GM18505 (cell line): ENCODE results near the gene TTC5.
"Not testable (repeated sequence)": the region's sequence is repeated elsewhere in the genome, so short reads cannot be mapped to it uniquely, and the experiment has no call there.

ENCODE experiments used
- ATAC-seq: cut with Tn5 transposase; IDR thresholded peaks from one replicate; pipeline ENCODE4 v1.9.1; 2021; ENCODE audit not compliant: unreplicated experiment
- POLR2A ChIP-seq: IDR thresholded peaks from 4 replicates; pipeline ENCODE4 v1.6.1; 2011; ENCODE audit warnings: borderline replicate concordance; ENCODE audit not compliant: insufficient read depth, insufficient read length; ENCODE audit errors: extremely low read depth

TTC5 gene

GRCh38 chr14:20332431-20332787, 26.7 kb upstream of the TTC5 start:
- ATAC-seq, result no peak
- no peak for TF ChIP-seq POLR2A

GRCh38 chr14:20331053-20331613, 25.4 kb upstream of the TTC5 start:
- ATAC-seq, result no peak
- no peak for TF ChIP-seq POLR2A

DNA sequence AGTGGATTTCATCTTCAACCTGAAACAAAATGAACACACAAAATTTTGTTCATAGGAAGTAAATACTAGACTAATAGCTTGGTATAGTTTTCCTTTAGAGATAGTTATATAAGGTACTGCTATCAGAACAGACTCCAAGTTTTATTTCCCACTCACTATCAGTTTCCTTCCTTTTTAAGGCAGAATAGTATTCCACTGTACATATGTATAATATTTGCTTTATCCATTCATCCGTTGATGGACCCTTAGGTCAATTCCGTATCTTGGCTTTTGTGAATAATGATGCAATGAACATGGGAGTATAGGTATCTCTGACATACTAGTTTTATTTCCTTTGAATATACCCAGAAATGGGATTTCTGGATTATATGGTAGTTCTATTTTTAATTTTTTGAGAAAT, 23.6 kb upstream of the TTC5 start:
- no peak for ATAC-seq
- no peak for TF ChIP-seq POLR2A

- TF ChIP-seq POLR2A, result no peak
- ATAC-seq, result no peak
Observed at GRCh38 chr14:20328705-20329104, 23.0 kb upstream of the TTC5 start.

DNA sequence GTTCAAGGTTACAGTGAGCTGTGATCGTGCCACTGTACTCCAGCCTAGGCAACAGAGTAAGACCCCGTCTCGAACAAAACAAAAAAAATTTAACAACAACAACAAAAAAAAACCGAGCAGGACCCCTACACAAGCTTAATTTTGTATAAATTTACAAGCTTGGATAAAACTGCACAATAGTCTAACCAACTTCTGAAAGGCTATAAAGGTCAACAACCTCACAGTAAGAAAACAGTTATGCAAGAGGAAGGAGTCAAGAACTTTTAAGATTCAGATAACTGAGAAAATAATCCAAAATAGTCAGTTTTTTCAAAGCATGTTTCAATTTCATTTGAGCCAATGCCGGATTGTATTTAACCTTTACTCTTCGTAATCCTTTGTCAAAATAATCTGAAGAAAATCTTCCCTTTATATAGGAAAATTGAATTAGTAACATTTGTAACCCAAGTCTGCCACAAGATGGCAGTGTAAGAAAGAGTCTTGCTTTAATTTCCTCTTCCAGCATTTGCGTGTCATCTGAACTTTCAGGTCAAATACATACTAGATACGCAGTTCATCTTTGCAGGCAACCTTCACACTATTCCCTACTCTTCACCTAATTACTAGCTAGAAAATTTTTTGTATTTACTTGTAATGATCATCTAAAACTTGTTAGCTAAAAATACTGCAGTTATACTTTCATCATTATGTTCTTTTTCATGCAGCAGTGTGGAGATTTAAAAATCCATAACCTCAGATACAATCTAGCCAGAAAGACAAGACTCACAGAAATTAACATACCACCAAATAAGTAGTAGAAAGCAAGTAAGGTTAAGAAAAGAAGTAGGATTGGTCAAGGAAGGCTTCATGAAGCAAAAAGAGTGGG, 21.5 kb upstream of the TTC5 start:
- ATAC-seq, result no peak
- TF ChIP-seq POLR2A, result no peak

GRCh38 chr14:20317720-20318119, 12.0 kb upstream of the TTC5 start:
- no peak for TF ChIP-seq POLR2A
- no peak for ATAC-seq

- no peak for TF ChIP-seq POLR2A
- ATAC-seq, result no peak
Observed at GRCh38 chr14:20314026-20314425, 8.3 kb upstream of the TTC5 start.

DNA sequence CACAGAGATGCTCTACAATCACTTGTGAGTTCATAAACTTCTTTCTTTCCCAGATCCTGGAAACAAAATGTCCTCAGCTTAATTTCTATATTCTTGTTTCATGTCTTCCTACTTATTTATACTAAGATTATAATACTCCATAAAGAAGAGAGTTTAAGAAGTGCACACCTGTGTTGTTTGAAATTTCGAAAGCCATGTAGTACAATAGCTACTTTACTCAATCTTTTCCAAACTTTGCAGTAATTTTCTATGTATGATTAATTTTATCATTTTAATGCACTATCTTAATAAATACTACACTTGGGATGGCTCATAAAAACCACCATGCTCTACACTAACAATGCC, 300 bp upstream of the TTC5 start:
- TF ChIP-seq POLR2A, result no peak
- no peak for ATAC-seq

- ATAC-seq, result no peak
Observed at GRCh38 chr14:20302042-20302755, 3.6 kb downstream of the TTC5 start.

GRCh38 chr14:20295067-20295466, 10.7 kb downstream of the TTC5 start:
- peak; percentile 85 for ATAC-seq
- no peak for TF ChIP-seq POLR2A

More at GRCh38 chr14:20302042-20302755, 3.6 kb downstream of the TTC5 start:
- TF ChIP-seq POLR2A, result no peak

- no peak for TF ChIP-seq POLR2A
- ATAC-seq, result no peak
Observed at GRCh38 chr14:20294636-20295035, 11.1 kb downstream of the TTC5 start.

DNA sequence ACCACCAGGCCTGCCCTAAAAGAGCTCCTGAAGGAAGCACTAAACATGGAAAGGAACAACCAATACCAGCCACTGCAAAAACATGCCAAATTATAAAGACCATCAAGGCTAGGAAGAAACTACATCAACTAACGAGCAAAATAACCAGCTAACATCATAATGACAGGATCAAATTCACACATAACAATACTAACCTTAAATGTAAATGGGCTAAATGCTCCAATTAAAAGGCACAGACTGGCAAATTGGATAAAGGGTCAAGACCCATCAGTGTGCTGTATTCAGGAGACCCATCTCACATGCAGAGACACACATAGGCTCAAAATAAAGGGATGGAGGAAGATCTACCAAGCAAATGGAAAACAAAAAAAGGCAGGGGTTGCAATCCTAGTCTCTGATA, 23.8 kb downstream of the TTC5 start:
- not testable (repeated sequence) for ATAC-seq

DNA sequence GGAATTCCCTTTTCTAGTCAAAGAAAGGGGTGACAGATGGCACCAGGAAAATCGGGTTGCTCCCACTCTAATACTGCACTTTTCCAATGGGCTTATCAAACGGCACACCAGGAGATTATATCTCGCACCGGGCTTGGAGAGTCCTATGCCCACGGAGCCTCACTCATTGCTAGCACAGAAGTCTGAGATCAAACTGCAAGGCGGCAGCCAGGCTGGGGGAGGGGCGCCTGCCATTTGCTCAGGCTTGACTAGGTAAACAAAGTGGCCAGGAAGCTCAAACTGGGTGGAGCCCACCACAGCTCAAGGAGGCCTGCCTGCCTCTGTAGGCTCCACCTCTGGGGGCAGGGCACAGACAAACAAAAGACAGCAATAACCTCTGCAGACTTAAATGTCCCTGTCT, 25.5 kb downstream of the TTC5 start:
- not testable (repeated sequence) for ATAC-seq

GRCh38 chr14:20278414-20278813, 27.3 kb downstream of the TTC5 start:
- ATAC-seq, result no peak
- no peak for TF ChIP-seq POLR2A
